ENCODE results near the gene LRRC8D. TPM values are rescaled to one million over a fixed set of nuclear protein-coding genes. Genes with fewer than 3 reads are reported as not detected.

LRRC8D gene
- polyA plus RNA-seq, 3 donors: 28.0 to 43.8 (median 42.9) TPM

DNA sequence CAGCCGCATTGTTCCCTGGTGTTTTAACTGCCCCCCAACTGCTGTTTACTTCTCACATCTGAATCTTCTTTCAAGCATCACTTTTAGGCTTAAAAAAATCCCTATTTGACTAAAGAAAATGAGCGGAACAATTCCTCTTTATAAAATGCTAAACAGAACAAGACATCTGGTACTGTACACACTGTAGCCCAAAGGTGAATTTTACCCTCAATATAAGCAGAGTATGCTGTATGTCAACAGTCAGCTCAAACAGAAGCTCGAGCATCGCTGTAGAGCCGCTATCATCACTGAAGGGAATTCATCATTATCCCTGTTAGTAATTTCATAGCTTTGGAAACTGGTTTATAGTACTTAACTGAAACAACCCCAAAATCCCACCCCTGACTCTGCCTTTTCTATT is 85.3 kb downstream of the LRRC8D start:
- Histone ChIP-seq H3K4me3 (replicated peaks in 1 of 3; ENCODE audit: low read depth in 2 of 3, low read length in 3 of 3) (no peak overlapping the region), H3K36me3 (replicated peaks in 1 of 2; ENCODE audit: control insufficient read depth in 1 of 2, insufficient read depth in 2 of 2, low read length in 2 of 2) (peaks cover 2 to 15% of the 10 kb centered on the region in 2 donors), H3K4me2 (replicated peaks; ENCODE audit: extremely low read depth, low read length, poor library complexity, severe bottlenecking) (no peak overlapping the region), H3K4me1 (ENCODE audit: control insufficient read depth in 1 of 2, insufficient read depth in 2 of 2, low read length in 2 of 2) (peaks cover 50 to 61% of the 10 kb centered on the region in 2 donors), H3K79me2 (ENCODE audit: insufficient read depth, low read length) (peaks cover 99% of the 10 kb centered on the region), H3K27ac (ENCODE audit: low read depth in 1 of 2, low read length in 2 of 2) (peak overlapping the region; percentile 4 to 91), H3K9me3 (replicated peaks in 1 of 2; ENCODE audit: control insufficient read depth in 1 of 2, insufficient read depth in 1 of 2, low read length in 2 of 2) (no peaks in the 10 kb centered on the region), H4K20me1 (ENCODE audit: insufficient read depth, low read length) (peaks cover 100% of the 10 kb centered on the region), H3K27me3 (ENCODE audit: control insufficient read depth in 2 of 2, insufficient read depth in 2 of 2, low read length in 2 of 2) (no peaks in the 10 kb centered on the region), H3K9ac (ENCODE audit: insufficient read depth, low read length, poor library complexity, severe bottlenecking) (no peak overlapping the region), H2AFZ (ENCODE audit: insufficient read depth, low read depth, low read length, poor library complexity, severe bottlenecking) (no peak overlapping the region)
- Mint-ChIP-seq H3K27me3 (ENCODE audit: low read depth in 3 of 3) (no peaks in the 10 kb centered on the region), H3K9me3 (no peaks in the 10 kb centered on the region), H3K27ac (peak overlapping the region; percentile 65 to 98 (median 95)), H3K4me3 (no peak overlapping the region), H3K4me1 (peaks cover 74% of the 10 kb centered on the region), H3K36me3 (peaks cover 21 to 34% of the 10 kb centered on the region in 2 donors)
- no peak for DNase-seq
- intact Hi-C loops (cut with micrococcal nuclease): loop anchor here in 1 of 2 donors (5.0 kb wide), 1 partner anchor 36 kb away; no protein-coding TSS in a partner anchor
- TF ChIP-seq, protein P1, sequence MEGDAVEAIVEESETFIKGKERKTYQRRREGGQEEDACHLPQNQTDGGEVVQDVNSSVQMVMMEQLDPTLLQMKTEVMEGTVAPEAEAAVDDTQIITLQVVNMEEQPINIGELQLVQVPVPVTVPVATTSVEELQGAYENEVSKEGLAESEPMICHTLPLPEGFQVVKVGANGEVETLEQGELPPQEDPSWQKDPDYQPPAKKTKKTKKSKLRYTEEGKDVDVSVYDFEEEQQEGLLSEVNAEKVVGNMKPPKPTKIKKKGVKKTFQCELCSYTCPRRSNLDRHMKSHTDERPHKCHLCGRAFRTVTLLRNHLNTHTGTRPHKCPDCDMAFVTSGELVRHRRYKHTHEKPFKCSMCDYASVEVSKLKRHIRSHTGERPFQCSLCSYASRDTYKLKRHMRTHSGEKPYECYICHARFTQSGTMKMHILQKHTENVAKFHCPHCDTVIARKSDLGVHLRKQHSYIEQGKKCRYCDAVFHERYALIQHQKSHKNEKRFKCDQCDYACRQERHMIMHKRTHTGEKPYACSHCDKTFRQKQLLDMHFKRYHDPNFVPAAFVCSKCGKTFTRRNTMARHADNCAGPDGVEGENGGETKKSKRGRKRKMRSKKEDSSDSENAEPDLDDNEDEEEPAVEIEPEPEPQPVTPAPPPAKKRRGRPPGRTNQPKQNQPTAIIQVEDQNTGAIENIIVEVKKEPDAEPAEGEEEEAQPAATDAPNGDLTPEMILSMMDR (IDR thresholded peaks at IDR 0.05): no peak
- 100% methylated on average over 1 of the region's 5 CpGs for WGBS (ENCODE audit: insufficient coverage)

GRCh38 chr1:89907727-89908212 is 86.9 kb downstream of the LRRC8D start:
- H3K4me3 ChIP-seq (replicated peaks in 1 of 3; ENCODE audit: low read depth in 2 of 3, low read length in 3 of 3): no peak overlapping the region
- peak; percentile 32 to 89 (median 35) for DNase-seq
- peak overlapping the region in 1 of 2 donors; percentile 91 for H3K27ac ChIP-seq (ENCODE audit: low read depth in 1 of 2, low read length in 2 of 2)
- peaks cover 77% of the 10 kb centered on the region for H3K4me1 Mint-ChIP-seq
- peaks cover 99% of the 10 kb centered on the region for H3K79me2 ChIP-seq (ENCODE audit: insufficient read depth, low read length)
- no peak overlapping the region for H2AFZ ChIP-seq (ENCODE audit: insufficient read depth, low read depth, low read length, poor library complexity, severe bottlenecking)
- H3K27me3 ChIP-seq (ENCODE audit: control insufficient read depth in 2 of 2, insufficient read depth in 2 of 2, low read length in 2 of 2): no peaks in the 10 kb centered on the region
- H3K36me3 ChIP-seq (replicated peaks in 1 of 2; ENCODE audit: control insufficient read depth in 1 of 2, insufficient read depth in 2 of 2, low read length in 2 of 2): peaks cover 0 to 5% of the 10 kb centered on the region in 2 donors
- no peaks in the 10 kb centered on the region for H3K9me3 Mint-ChIP-seq
- WGBS (ENCODE audit: insufficient coverage): no CpG with 5 or more reads among the region's 2 CpGs
- intact Hi-C loops (cut with micrococcal nuclease): loop anchor here in 1 of 2 donors (5.0 kb wide), 1 partner anchor 35 kb away; no protein-coding TSS in a partner anchor
- peaks cover 50 to 61% of the 10 kb centered on the region in 2 donors for H3K4me1 ChIP-seq (ENCODE audit: control insufficient read depth in 1 of 2, insufficient read depth in 2 of 2, low read length in 2 of 2)
- no peaks in the 10 kb centered on the region for H3K27me3 Mint-ChIP-seq (ENCODE audit: low read depth in 3 of 3)
- peak overlapping the region; percentile 82 to 98 (median 95) for H3K27ac Mint-ChIP-seq
- no peaks in the 10 kb centered on the region for H3K9me3 ChIP-seq (replicated peaks in 1 of 2; ENCODE audit: control insufficient read depth in 1 of 2, insufficient read depth in 1 of 2, low read length in 2 of 2)
- H4K20me1 ChIP-seq (ENCODE audit: insufficient read depth, low read length): peaks cover 99% of the 10 kb centered on the region
- TF ChIP-seq, protein P1 (IDR thresholded peaks at IDR 0.05): no peak
- H3K36me3 Mint-ChIP-seq: peaks cover 24% of the 10 kb centered on the region in 2 donors
- peak overlapping the region; percentile 36 for H3K9ac ChIP-seq (ENCODE audit: insufficient read depth, low read length, poor library complexity, severe bottlenecking)
- no peak overlapping the region for H3K4me2 ChIP-seq (replicated peaks; ENCODE audit: extremely low read depth, low read length, poor library complexity, severe bottlenecking)
- no peak overlapping the region for H3K4me3 Mint-ChIP-seq
